Karpas-422 (cell line): Measurements from ENCODE around the gene RPL13A. TPM values are rescaled to one million over a fixed set of nuclear protein-coding genes. Genes with fewer than 3 reads are reported as not detected.

Experiments used
- DNase-seq: peaks from one replicate; pipeline ENCODE4 v3.0.0-alpha.2; 2015
- H2AFZ ChIP-seq: fragments of 200-600 bp; sonication (generic); 2 replicates; pipeline ENCODE4 v1.6.1; 2014; ENCODE audit warnings: antibody characterized with exemption, low read length, mixed read lengths
- H3K27ac ChIP-seq: fragments of 200-600 bp; sonication (generic); 2 replicates; pipeline ENCODE4 v1.5.1; 2014; ENCODE audit warnings: mild to moderate bottlenecking, low read length, moderate library complexity
- H3K27me3 ChIP-seq: fragments of 200-600 bp; sonication (generic); 2 replicates; pipeline ENCODE4 v1.6.1; 2014; ENCODE audit warnings: low read length, mixed read lengths
- H3K36me3 ChIP-seq: fragments of 200-600 bp; sonication (generic); 2 replicates; pipeline ENCODE4 v1.6.1; 2014; ENCODE audit warnings: low read length, mixed read lengths; ENCODE audit not compliant: insufficient read depth
- H3K4me1 ChIP-seq: fragments of 200-600 bp; sonication (generic); 2 replicates; pipeline ENCODE4 v1.6.1; 2014; ENCODE audit warnings: mild to moderate bottlenecking, low read length, mixed read lengths
- H3K4me2 ChIP-seq: fragments of 200-600 bp; sonication (generic); 2 replicates; pipeline ENCODE4 v1.6.1; 2014; ENCODE audit warnings: low read length, low read depth, mild to moderate bottlenecking; ENCODE audit not compliant: poor library complexity, severe bottlenecking
- H3K4me3 ChIP-seq: fragments of 200-600 bp; sonication (generic); 2 replicates; pipeline ENCODE4 v1.5.1; 2014; ENCODE audit warnings: mild to moderate bottlenecking, antibody characterized with exemption, low read length, mixed read lengths
- H3K79me2 ChIP-seq: fragments of 200-600 bp; sonication (generic); 2 replicates; pipeline ENCODE4 v1.6.1; 2014; ENCODE audit warnings: mild to moderate bottlenecking, low read length, mixed read lengths
- H3K9ac ChIP-seq: fragments of 200-600 bp; sonication (generic); 2 replicates; pipeline ENCODE4 v1.6.0; 2014; ENCODE audit warnings: low read length
- H3K9me2 ChIP-seq: fragments of 200-600 bp; sonication (generic), shearing (Covaris generic); replicated peaks from 2 replicates; pipeline ENCODE4 v1.6.0; 2014; ENCODE audit warnings: mild to moderate bottlenecking, low read length, moderate library complexity; ENCODE audit not compliant: insufficient read depth
- H3K9me3 ChIP-seq: fragments of 300-700, 200-600 bp; sonication (generic); 2 replicates; pipeline ENCODE4 v1.6.1; 2014; ENCODE audit warnings: low read length, mixed read lengths
- H4K20me1 ChIP-seq: fragments of 200-600 bp; sonication (generic); 2 replicates; pipeline ENCODE4 v1.6.1; 2014; ENCODE audit warnings: mild to moderate bottlenecking, antibody characterized with exemption, low read length, low read depth; ENCODE audit not compliant: insufficient read depth
- small RNA-seq: library from RNA; depleted of rRNA; stranded (forward); fragments of <200 nt; gene quantifications from one replicate; pipeline ENCODE3, GENCODE V24; 2014
- total RNA-seq: library from RNA; depleted of rRNA; stranded (reverse); fragments of >200 nt; shearing (Covaris generic); gene quantifications from 2 replicates; pipeline ENCODE4 v1.2.3, GENCODE V29; 2014; ENCODE audit warnings: low replicate concordance; rRNA removed

RPL13A gene
- total RNA-seq, 1 experiment from 2014 or later = 6,359 TPM

DNA sequence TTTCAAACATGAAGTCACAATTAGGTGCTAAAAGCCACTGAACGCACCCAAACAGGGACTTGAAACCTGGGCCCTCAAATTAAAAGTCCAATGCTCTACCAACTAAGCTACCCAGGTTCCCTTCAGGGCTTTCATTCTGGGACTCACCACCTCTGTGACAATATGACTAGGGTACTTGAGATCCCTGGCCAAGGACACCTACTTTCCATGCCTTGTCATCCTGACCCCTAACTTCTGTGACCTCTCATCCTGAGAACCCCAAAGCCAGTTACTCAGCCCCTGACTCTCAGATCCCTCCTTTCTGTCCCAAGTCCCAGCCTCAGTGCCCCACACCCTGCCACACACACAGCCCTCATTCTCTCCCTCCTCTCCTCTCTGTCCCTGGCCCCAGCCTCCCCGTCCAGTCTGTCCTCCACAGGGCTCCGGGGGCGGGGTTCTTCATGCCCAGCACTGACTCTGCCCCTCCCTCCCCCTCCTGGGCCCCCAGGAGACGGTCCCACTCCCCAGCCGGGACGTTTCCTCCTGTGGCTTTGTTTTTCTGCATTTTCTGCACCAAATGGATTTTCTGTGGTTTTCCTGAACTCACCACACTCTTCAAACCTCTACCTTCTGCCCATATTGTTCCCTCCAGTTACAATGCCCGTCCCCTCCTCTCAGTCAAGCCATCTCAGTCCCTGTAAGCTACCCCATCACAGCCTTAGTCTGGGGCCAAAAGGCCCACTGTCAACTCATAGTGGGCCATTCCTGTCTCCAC, 47.4 kb downstream of the RPL13A start:
- Histone ChIP-seq H3K4me3 (peak overlapping the region; percentile 66), H3K4me2 (peak overlapping the region; percentile 81), H3K4me1 (peaks cover 31% of the 10 kb centered on the region), H3K79me2 (no peaks in the 10 kb centered on the region), H4K20me1 (no peaks in the 10 kb centered on the region), H2AFZ (no peak overlapping the region), H3K36me3 (no peaks in the 10 kb centered on the region), H3K27me3 (no peaks in the 10 kb centered on the region), H3K9ac (peak overlapping the region; percentile 53; the same call in 1 of the 2 replicates), H3K9me3 (no peaks in the 10 kb centered on the region), H3K9me2 (no peaks in the 10 kb centered on the region), H3K27ac (no peak overlapping the region)
- DNase-seq = no peak

DNA sequence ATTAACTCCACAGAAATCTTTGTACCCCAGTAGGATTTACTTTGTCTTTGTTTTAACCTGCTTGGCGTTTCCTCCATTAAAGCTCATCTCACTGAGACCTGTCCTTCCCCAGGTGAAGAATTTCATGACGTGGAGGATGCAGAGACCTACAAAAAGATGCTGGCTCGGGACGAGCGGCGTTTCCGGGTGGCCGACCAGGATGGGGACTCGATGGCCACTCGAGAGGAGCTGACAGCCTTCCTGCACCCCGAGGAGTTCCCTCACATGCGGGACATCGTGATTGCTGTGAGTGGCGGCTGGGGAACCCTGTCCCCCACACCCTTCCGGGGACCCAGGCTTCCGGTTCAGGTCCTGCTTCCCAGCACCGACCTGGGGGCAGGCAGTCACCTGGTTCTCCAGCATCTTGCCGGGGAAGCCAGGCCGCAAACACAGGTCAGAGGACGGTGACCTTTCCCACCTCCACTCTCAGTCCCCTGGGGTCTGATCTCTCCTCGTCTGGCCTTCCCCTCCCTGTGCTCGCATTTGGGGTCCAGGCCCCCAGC, 49.6 kb downstream of the RPL13A start:
- Histone ChIP-seq H3K9ac (no peak overlapping the region), H3K27me3 (no peaks in the 10 kb centered on the region), H3K9me3 (no peaks in the 10 kb centered on the region), H3K4me3 (no peak overlapping the region), H3K4me1 (peaks cover 31% of the 10 kb centered on the region), H3K9me2 (no peaks in the 10 kb centered on the region), H2AFZ (no peak overlapping the region), H4K20me1 (no peaks in the 10 kb centered on the region), H3K79me2 (no peaks in the 10 kb centered on the region), H3K4me2 (no peak overlapping the region), H3K27ac (no peak overlapping the region), H3K36me3 (no peaks in the 10 kb centered on the region)
- DNase-seq = peak; percentile 34

DNA sequence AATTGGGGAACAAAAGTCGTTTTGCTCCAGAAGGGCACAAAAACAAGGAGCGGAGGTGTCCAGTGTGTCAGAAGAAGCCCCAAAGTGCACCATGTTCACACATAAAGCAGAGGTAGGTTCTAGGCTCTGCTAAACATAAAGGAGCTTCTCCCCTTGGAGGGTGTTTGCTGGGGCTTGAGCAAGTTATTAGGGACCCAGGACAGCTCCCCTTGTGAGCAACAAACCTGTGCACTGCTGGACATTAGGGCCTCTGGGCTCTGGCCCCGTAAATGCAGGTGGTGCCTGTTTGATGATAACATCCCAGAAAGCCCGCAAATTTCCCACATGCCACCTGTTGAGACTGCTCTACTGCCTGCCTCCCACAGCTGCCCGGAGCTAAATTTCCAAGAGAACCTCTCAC, 51.2 kb downstream of the RPL13A start:
- Histone ChIP-seq H3K27ac (no peak overlapping the region), H3K27me3 (no peaks in the 10 kb centered on the region), H3K4me3 (no peak overlapping the region), H3K36me3 (no peaks in the 10 kb centered on the region), H3K4me2 (no peak overlapping the region), H3K9me3 (no peaks in the 10 kb centered on the region), H3K9ac (no peak overlapping the region), H4K20me1 (no peaks in the 10 kb centered on the region), H3K79me2 (no peaks in the 10 kb centered on the region), H2AFZ (no peak overlapping the region), H3K9me2 (no peaks in the 10 kb centered on the region), H3K4me1 (peaks cover 25% of the 10 kb centered on the region)
- no peak for DNase-seq

DNA sequence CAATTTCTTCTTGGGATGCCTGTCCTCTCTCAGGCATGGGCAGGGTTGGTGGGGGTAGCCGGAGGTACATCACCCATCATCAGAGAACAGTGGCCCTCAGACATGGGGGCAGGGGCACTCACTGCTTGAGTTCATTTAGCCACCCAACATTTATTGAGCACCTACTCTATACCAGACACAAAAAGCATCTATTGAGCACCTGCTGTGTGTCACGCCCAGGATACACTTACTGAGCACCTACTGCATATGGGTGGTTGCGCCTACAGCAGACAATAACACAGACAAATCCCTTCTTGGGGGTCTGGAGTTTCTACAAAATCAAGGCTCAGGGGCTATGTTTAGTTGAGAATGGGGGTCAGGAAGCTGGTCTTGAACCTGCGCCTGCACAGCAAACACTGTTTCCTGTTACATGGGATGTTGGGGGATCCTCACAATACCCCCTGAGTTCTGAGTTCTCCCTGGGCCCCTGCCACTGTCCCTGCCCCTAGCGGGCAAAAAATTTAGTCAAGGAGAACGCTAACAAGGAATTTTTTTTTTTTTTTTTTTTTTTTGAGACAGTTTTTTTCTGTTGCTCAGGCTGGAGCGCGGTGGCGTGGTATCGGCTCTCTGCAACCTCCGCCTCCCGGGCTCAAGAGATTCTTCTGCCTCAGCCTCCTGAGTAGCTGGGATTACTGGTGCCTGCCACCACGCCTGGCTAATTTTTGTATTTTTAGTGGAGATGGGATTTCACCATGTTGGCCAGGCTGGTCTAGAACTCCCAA, 52.0 kb downstream of the RPL13A start:
- Histone ChIP-seq H4K20me1 (no peaks in the 10 kb centered on the region), H3K9me3 (no peaks in the 10 kb centered on the region), H3K4me2 (no peak overlapping the region), H3K9me2 (no peaks in the 10 kb centered on the region), H3K4me1 (peaks cover 17% of the 10 kb centered on the region), H3K27ac (no peak overlapping the region), H3K9ac (no peak overlapping the region), H3K4me3 (no peak overlapping the region), H2AFZ (no peak overlapping the region), H3K36me3 (no peaks in the 10 kb centered on the region), H3K79me2 (no peaks in the 10 kb centered on the region), H3K27me3 (no peaks in the 10 kb centered on the region)
- peak; percentile 40 for DNase-seq

Small RNA genes within 50 kb of the gene (small RNA-seq; reads per million reads assigned to genes)
- not detected for gene COX6CP7
- gene MIR150 = 2.4 reads per million, percentile 59 among the genes with 10 or more reads in this experiment
- not detected for gene SNORD32A
- gene SNORD33 = not detected
- gene SNORD34 = not detected
- gene SNORD35A = not detected
- gene SNORD35B = not detected

Other genes starting within 250 kb of the RPL13A start
- 16.9 and 42.6 TPM in 2 replicates for gene SLC6A16, start 162.4 kb upstream of the RPL13A start, total RNA-seq
- 975 and 1,210 TPM in 2 replicates for gene CD37, start 152.2 kb upstream of the RPL13A start, total RNA-seq
- 2.9 and 5.5 TPM in 2 replicates for gene TEAD2, start 125.2 kb upstream of the RPL13A start, total RNA-seq
- 1.2 TPM in 1 of 2 replicates, not detected in the other for gene DKKL1, start 123.7 kb upstream of the RPL13A start, total RNA-seq
- 0.52 and 0.65 TPM in 2 replicates for gene KASH5, start 99.4 kb upstream of the RPL13A start, total RNA-seq
- gene PTH2, start 64.2 kb upstream of the RPL13A start, total RNA-seq = not detected in 2 replicates
- gene GFY, start 62.2 kb upstream of the RPL13A start, total RNA-seq = 0.18 and 0.34 TPM in 2 replicates
- 0.47 and 0.63 TPM in 2 replicates for gene SLC17A7, start 46.1 kb upstream of the RPL13A start, total RNA-seq
- gene PIH1D1, start 35.8 kb upstream of the RPL13A start, total RNA-seq = 163 and 223 TPM in 2 replicates
- 15.9 and 83.3 TPM in 2 replicates for gene ALDH16A1, start 34.4 kb upstream of the RPL13A start, total RNA-seq
- gene FLT3LG, start 13.4 kb upstream of the RPL13A start, total RNA-seq = 18.8 and 19.3 TPM in 2 replicates
- 6,857 and 9,247 TPM in 2 replicates for gene RPS11, start 8.8 kb downstream of the RPL13A start, total RNA-seq
- gene FCGRT, start 25.1 kb downstream of the RPL13A start, total RNA-seq = 1.8 and 3.5 TPM in 2 replicates
- 0.22 TPM in 1 of 2 replicates, not detected in the other for gene RCN3, start 40.4 kb downstream of the RPL13A start, total RNA-seq
- gene NOSIP, start 92.9 kb downstream of the RPL13A start, total RNA-seq = 68.5 and 136 TPM in 2 replicates
- 1.3 and 3.8 TPM in 2 replicates for gene PRRG2, start 93.7 kb downstream of the RPL13A start, total RNA-seq
- gene PRR12, start 103.6 kb downstream of the RPL13A start, total RNA-seq = 8.7 and 12.8 TPM in 2 replicates
- 0.22 and 1.8 TPM in 2 replicates for gene RRAS, start 152.5 kb downstream of the RPL13A start, total RNA-seq
- 8.3 and 19.6 TPM in 2 replicates for gene SCAF1, start 154.6 kb downstream of the RPL13A start, total RNA-seq
- 78.2 and 293 TPM in 2 replicates for gene IRF3, start 178.2 kb downstream of the RPL13A start, total RNA-seq
- gene BCL2L12, start 178.3 kb downstream of the RPL13A start, total RNA-seq = 25.6 and 35.4 TPM in 2 replicates
- 293 and 522 TPM in 2 replicates for gene PRMT1, start 189.7 kb downstream of the RPL13A start, total RNA-seq
- gene ADM5, start 202.0 kb downstream of the RPL13A start, total RNA-seq = 4.0 and 12.0 TPM in 2 replicates
- 0.26 and 1.3 TPM in 2 replicates for gene CPT1C, start 203.5 kb downstream of the RPL13A start, total RNA-seq